HG03442 (cell line): Measurements from ENCODE around the gene SIRPA.

Source experiments
- ATAC-seq: cut with Tn5 transposase; IDR thresholded peaks from one replicate; pipeline ENCODE4 v1.9.1; 2021; ENCODE audit warnings: mild to moderate bottlenecking, moderate library complexity; ENCODE audit not compliant: unreplicated experiment

The SIRPA gene

DNA sequence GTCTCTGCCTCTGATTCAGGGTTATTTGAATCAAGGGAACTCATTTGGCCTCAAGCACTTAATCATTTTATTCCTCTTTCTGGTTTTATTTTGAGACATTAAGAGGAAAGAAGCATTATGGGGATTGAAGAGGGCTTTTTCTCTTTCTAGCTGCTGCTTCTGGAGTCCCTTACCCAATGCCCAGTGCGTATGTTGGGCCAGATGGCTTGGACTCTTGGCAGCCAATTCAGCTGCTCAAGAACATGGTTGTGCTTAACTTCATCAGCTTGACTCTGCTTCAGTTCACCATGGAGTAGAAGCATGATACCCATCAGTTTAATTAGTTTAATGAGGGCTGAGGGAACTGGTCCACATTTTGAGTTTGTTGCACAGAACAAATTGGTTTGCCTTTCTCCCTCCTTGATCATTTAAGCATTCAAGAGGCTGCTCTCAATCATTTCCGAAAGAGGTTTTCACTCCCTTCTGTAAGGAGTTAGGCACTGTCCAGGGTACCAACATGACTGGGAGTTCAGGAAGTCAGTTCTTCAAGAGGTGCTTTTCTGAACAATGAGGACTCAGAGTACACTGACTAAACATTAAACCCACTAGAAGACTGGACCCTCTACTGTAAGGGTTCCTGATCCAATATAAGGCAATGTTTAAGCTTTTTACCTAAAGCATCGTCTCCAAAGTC is 84.0 kb downstream of the SIRPA start:
- no peak for ATAC-seq

DNA sequence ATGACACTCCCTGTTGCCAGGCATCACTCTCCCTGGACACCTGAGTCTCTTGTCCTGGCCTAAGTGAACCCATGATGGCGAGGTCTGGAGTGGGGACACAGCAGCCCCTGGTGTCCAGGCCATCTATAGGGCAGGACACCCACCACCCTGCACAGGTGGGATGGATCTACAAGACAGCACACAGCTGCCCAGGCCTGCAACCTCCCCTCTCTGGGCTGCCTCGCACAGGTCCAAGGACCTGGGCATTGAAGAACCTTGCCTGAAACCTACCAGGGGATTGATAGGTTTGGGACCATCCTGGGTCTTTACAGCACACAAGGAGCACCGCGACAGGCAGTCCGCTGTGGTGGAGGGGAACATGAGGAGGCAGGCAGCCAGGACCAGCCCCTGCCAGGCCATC is 87.5 kb downstream of the SIRPA start:
- ATAC-seq, result no peak

DNA sequence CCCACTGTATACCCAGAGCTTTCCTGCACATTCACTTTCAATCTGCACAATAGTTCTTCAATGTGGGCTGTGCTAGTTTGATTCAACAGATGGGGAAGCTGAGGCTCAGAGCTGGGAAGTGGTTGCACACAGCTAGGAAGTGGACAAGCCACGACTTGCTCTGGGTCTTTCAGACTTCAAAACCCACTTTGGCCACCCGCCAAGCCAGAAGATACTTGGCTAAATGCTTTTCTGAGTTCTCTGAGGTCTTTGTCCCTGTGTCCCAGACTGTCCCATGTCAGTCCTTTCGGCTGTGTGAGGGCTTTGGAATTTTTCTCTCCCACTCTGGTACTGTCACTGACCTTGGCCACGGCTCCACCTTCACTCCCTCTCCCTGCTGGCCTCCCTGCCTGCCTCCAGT is 88.1 kb downstream of the SIRPA start:
- ATAC-seq, result no peak

DNA sequence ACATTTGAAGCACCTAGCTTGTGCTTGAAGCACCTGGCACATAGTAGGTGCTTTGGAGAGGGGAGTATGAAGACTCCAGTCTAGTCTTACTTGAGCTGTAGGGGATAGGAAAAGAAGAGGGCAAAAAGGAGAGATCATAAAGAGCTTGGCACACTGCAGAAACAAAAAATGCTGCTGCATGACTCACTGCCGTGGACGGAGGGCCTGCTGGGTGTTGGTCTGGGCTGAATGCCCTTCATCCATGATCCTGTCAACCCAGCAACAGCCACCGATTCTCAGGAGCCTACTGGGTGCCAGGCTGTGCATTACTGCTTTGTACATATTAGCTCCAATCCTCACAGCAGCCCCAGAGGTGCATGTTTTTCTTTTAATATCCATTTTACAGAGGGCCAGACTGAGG is 92.6 kb downstream of the SIRPA start:
- ATAC-seq, result no peak
